GM12864 (cell line): ENCODE results near the gene ADORA3.

ENCODE experiments used
- DNase-seq: peaks from one replicate; pipeline ENCODE4 v3.0.0-alpha.2; 2011; ENCODE audit warnings: low read depth
- H3K4me3 ChIP-seq: 2 replicates; pipeline ENCODE4 v1.5.1; 2011; ENCODE audit warnings: mild to moderate bottlenecking, low read depth, low read length, control low read depth
- CTCF ChIP-seq: IDR thresholded peaks from 2 replicates; pipeline ENCODE4 v1.5.1; 2011; ENCODE audit warnings: low read depth, mild to moderate bottlenecking, moderate library complexity, low read length, control low read depth, inconsistent platforms; ENCODE audit errors: missing control alignments

The ADORA3 gene

GRCh38 chr1:111540928-111541327 lies 37.5 kb upstream of the ADORA3 start:
- TF ChIP-seq CTCF = no peak

GRCh38 chr1:111538343-111539025 lies 35.1 kb upstream of the ADORA3 start:
- no peak overlapping the region for H3K4me3 ChIP-seq
- no peak for TF ChIP-seq CTCF
- no peak for DNase-seq

More at GRCh38 chr1:111540928-111541327, 37.5 kb upstream of the ADORA3 start:
- H3K4me3 ChIP-seq = no peak overlapping the region
- DNase-seq = no peak

- no peak overlapping the region for H3K4me3 ChIP-seq
- TF ChIP-seq CTCF = no peak
- no peak for DNase-seq
Measured at GRCh38 chr1:111535256-111536191, 32.1 kb upstream of the ADORA3 start.

- H3K4me3 ChIP-seq = no peak overlapping the region
- no peak for DNase-seq
- TF ChIP-seq CTCF = no peak
Measured at GRCh38 chr1:111520053-111520452, 16.6 kb upstream of the ADORA3 start.

GRCh38 chr1:111517469-111518225 lies 14.2 kb upstream of the ADORA3 start:
- no peak for DNase-seq
- H3K4me3 ChIP-seq = no peak overlapping the region
- TF ChIP-seq CTCF = no peak

- peak overlapping the region; percentile 53 for H3K4me3 ChIP-seq
- DNase-seq = peak; percentile 72
- TF ChIP-seq CTCF = peak; percentile 64
Measured at GRCh38 chr1:111516005-111516535, 12.6 kb upstream of the ADORA3 start.
